ENCODE results near the gene MORN3. TPM values are rescaled to one million over a fixed set of nuclear protein-coding genes. Genes with fewer than 3 reads are reported as not detected.
"Not testable (repeated sequence)": the region's sequence is repeated elsewhere in the genome, so short reads cannot be mapped to it uniquely, and the experiment has no call there.

The MORN3 gene
- total and polyA plus RNA-seq, 9 of the 15 experiments (the other 6 are each of a cell fraction or from before 2014, with no cell fraction given): 0.09 to 0.27 (median 0.20) TPM

- TF ChIP-seq ZNF589 (CRISPR knock-in tag; IDR thresholded peaks at IDR 0.05; ENCODE audit: low read depth): no peak
- no peak for TF ChIP-seq SIRT6 (IDR thresholded peaks at IDR 0.05; ENCODE audit: low read depth, low read length)
These were observed 32.3 kb upstream of the MORN3 start (continued) for GRCh38 chr12:121701667-121702277.

GRCh38 chr12:121697861-121698260, 28.4 kb upstream of the MORN3 start:
- H3K27me3 ChIP-seq (ENCODE audit: control insufficient read depth in 2 of 2, insufficient read depth in 2 of 2, low read length in 2 of 2); H4K20me1 ChIP-seq (replicated peaks; ENCODE audit: control insufficient read depth, insufficient read depth, low read length); POLR2A ChIA-PET; H3K79me2 ChIP-seq (ENCODE audit: control insufficient read depth, insufficient read depth, low read length); ATAC-seq; in situ Hi-C loops (cut with MboI); FAIRE-seq; H3K4me2 ChIP-seq (ENCODE audit: insufficient read depth, low read length); H3K9me3 ChIP-seq (replicated peaks; ENCODE audit: control insufficient read depth, insufficient read depth, low read depth, low read length); H3K4me1 ChIP-seq (replicated peaks in 1 of 2; ENCODE audit: control insufficient read depth in 2 of 2, insufficient read depth in 2 of 2, low read length in 2 of 2); H2AFZ ChIP-seq (ENCODE audit: low read depth, low read length); BruUV-seq (replicated peaks); DNase-seq (ENCODE audit: extremely low read depth in 1 of 4, low spot score in 3 of 4); H3K36me3 ChIP-seq (ENCODE audit: control insufficient read depth, insufficient read depth, low read length); H3K27ac ChIP-seq (ENCODE audit: extremely low read depth, low read depth, low read length); H3K9ac ChIP-seq (ENCODE audit: insufficient read depth in 1 of 2, low read depth in 2 of 2, low read length in 2 of 2); H3K9me1 ChIP-seq (ENCODE audit: control insufficient read depth, insufficient read depth, low read length); H3K4me3 ChIP-seq: not testable (repeated sequence)
- CTCF ChIA-PET (ENCODE audit: low intra/inter-chr PET ratio): interaction anchor here (3.6 to 4.6 kb wide), 2 partner anchors 74 to 96 kb away, joined by 66 to 82 read pairs; partner anchors contain the start of gene RHOF
- 92% methylated on average over 4 of the region's 6 CpGs for WGBS (ENCODE audit: insufficient coverage, low coverage, missing lambda C conversion rate)
- intact Hi-C loops (cut with micrococcal nuclease): loop anchor here (1.0 to 5.0 kb wide), 3 partner anchors 75 to 189 kb away; partner anchors contain the start of gene PSMD9
